ENCODE results near the gene RAP1GAP.
"Not testable (repeated sequence)": the region's sequence is repeated elsewhere in the genome, so short reads cannot be mapped to it uniquely, and the experiment has no call there.

RAP1GAP gene

GRCh38 chr1:21641967-21642739, 27.0 kb downstream of the RAP1GAP start:
- DNase-seq = no peak

- DNase-seq = no peak
Observed at GRCh38 chr1:21641537-21641936, 27.6 kb downstream of the RAP1GAP start.

- DNase-seq = no peak
Observed at GRCh38 chr1:21641076-21641475, 28.1 kb downstream of the RAP1GAP start.

GRCh38 chr1:21640653-21641052, 28.5 kb downstream of the RAP1GAP start:
- no peak for DNase-seq

- no peak for DNase-seq
Observed at GRCh38 chr1:21639594-21640041, 29.5 kb downstream of the RAP1GAP start.

- no peak for DNase-seq
Observed at GRCh38 chr1:21638531-21639341, 30.4 kb downstream of the RAP1GAP start.

- DNase-seq = no peak
Observed at GRCh38 chr1:21637514-21637913, 31.6 kb downstream of the RAP1GAP start.

GRCh38 chr1:21636029-21636428, 33.1 kb downstream of the RAP1GAP start:
- DNase-seq = no peak

- no peak for DNase-seq
Observed at GRCh38 chr1:21634806-21635535, 34.2 kb downstream of the RAP1GAP start.

GRCh38 chr1:21633992-21634805, 35.0 kb downstream of the RAP1GAP start:
- no peak for DNase-seq

GRCh38 chr1:21633141-21633755, 35.9 kb downstream of the RAP1GAP start:
- DNase-seq = no peak

GRCh38 chr1:21631944-21632887, 36.9 kb downstream of the RAP1GAP start:
- DNase-seq = no peak

- DNase-seq = not testable (repeated sequence)
Observed at GRCh38 chr1:21631590-21631943, 37.6 kb downstream of the RAP1GAP start.

- DNase-seq = no peak
Observed at GRCh38 chr1:21630571-21631343, 38.4 kb downstream of the RAP1GAP start.

GRCh38 chr1:21629971-21630370, 39.2 kb downstream of the RAP1GAP start:
- no peak for DNase-seq

GRCh38 chr1:21628798-21629393, 40.3 kb downstream of the RAP1GAP start:
- no peak for DNase-seq

GRCh38 chr1:21626921-21627339, 42.2 kb downstream of the RAP1GAP start:
- DNase-seq = no peak

- no peak for DNase-seq
Observed at GRCh38 chr1:21625390-21626190, 43.6 kb downstream of the RAP1GAP start.

All from T-helper 1 cell (primary cell).